A204.1 (cell line): ENCODE measurements around the gene CEP68.
"Not testable (repeated sequence)": the region's sequence is repeated elsewhere in the genome, so short reads cannot be mapped to it uniquely, and the experiment has no call there.

Experiments
- FAIRE-seq: peaks from 2 replicates; lab custom pipeline; 2012; peaks lifted over from hg19 to GRCh38; lab: Jason Lieb, UNC

Gene CEP68

DNA sequence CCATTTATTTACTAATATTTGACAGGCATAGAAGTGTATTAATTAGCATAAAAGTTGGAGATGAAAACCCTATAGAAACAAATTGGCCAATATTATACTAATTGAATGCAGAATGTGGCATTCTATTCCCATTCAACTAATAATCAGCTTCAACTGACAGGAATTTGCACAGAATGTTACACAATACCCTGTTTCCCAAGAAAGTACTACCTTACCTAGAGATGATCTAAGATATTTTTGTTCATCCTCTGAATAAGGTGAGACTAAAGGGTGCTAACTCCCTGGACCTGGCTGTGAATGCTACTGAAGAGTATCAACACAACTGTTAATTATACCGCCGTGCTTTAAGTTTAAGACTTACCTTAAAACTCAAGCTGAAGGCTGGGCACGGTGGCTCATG is 28.9 kb downstream of the CEP68 start:
- no peak for FAIRE-seq

DNA sequence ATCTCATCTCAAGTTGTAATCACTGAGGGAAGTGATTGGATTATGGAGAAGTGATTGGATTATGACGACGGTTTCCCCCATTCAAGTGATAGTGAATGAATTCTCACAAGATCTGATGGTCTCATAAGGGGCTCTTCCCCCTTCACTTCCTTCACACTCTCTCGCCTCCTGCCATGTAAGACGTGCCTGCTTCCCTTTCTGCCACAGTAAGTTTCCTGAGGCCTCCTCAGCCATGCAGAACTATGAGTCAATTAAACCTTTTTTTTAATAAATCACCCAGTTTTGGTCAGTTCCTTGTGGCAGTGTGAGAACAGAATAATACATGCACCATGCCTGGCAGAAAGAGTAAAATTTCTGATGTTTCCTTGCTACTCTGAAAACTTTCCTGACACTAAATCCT is 36.6 kb downstream of the CEP68 start:
- FAIRE-seq = no peak

DNA sequence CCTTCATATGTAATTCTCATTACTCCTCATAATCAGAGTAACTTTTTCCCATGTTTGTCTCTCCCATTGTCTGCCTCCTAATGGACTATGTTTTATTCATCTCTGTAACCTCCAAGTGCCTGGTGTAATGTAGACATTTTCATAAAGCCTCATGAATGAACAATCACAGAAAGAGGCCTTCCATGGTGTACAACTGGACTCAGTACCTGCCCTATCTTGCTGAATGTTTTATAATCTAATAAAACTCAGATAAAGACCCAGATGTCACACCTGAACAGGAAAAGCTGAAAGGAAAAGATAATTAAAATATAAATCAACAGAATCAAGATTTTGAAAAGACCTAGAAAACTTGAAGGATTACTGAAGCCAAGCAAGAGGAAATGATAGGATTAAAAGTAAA is 37.0 kb downstream of the CEP68 start:
- no peak for FAIRE-seq

DNA sequence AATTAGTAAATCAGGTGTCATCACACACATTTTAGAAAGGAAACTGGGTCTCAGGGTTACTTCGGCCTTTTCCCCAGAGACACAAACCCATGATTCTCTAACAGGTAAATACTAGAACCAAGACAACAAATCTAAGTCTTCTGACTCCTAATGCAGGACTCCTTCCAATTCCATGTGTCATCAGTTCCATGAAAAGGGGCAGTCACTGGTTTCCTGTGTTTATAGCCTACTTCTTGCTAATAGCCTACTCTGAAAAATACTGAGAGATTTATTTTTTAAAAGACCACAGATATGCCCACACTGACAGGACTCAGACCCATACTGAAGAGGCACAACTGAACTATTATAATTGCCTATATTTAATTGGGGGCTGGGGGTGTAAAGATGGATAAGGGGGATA is 40.7 kb downstream of the CEP68 start:
- no peak for FAIRE-seq

DNA sequence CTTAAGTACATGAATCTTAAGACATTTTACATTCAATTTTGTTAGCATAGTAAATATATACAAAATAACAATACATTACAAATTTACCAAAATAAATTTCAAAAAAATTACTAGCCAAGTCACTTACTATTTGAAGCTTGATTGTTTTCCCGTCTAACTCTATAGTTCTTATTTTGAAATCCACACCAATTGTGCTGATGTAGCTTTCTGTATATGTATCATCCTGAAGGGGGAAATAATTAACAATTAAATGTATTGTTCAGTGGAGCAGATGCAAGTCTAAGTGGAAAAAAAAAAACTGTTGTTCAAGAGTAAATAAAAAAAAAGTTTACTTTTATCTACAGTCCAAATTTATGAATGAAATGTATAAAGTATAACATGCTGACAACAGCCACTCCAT is 41.6 kb downstream of the CEP68 start:
- peak; percentile 63 for FAIRE-seq

DNA sequence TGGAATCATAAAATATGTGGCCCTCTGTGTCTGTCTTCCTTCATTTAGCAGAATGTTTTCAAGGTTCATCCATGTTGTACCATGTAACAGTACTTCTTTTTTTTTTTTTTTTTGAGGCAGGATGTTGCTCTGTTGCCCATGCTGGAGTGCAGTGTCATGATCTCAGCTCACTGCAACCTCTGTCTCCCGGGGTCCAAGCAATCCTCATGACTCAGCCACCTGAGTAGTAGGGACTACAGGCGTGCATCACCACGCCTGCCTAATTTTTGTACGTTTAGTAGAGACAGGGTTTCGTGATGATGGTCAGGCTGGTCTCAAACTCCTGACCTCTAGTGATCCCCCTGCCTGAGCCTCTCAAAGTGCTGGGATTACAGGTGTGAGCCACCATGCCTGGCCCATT is 42.5 kb downstream of the CEP68 start:
- no peak for FAIRE-seq

DNA sequence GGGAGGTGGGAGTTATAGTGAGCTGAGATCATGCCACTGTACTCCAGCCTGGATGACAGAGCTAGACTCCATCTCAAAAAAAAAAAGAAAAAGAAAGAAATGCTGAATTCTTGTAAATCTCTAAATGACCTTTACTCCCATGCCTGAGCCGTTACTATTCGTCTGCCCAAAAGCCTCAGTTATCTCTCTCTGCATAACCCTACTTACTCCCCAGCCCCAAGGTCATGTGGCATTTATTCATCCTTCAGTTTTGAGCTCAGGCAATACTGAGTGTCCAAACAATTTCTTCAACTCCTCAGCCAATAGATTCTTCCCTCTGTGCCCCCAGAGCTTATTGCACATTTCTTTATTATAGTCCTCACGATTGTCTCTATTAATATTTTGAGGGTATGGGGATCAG is 44.9 kb downstream of the CEP68 start:
- no peak for FAIRE-seq

DNA sequence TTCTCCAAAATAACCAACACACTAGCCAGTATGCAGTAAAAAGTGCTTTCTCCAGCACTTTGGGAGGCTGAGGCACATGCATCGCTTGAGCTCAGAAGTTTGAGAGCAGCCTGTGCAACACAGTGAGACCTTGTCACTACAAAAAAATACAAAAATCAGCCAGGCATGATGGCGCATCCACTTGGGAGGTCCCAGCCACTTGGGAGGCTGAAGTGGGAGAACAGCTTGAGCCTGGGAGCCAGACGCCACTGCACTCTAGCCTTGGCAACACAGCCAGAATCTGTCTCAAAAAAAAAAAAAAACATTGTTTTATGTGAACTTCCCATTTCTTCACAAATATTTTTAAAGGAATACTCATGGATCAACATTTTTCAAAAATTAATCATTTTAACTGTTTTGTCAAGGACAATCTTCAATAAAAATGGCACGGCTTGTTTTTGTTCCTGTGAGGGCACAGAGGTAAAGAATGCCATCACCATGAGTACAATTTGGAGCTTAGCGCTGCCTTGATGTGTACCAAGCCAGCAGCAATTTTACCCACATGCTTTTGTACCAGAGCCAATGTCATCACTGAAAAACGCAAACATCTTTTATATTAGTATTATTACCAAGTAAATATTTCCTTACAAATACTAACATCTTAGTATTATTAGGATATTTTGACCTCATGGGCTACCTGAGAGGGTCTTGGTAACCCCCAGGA is 46.9 kb downstream of the CEP68 start:
- no peak for FAIRE-seq

DNA sequence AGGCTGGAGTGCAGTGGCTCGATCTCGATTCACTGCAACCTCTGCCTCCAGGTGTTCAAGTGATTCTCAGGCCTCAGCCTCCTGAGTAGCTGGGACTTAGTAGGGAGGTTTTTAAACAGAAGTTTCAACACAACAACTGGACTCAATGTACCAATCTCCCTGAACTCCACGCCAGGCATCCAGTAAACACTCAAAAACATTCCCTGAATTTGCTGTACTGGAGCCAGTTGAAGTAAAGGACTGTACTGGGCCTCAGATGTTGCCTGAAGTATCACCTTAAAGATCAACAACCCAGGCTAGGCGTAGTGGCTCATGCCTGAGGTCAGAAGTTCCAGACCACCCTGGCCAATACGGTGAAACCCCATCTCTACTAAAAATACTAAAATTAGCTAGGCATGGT is 51.3 kb downstream of the CEP68 start:
- no peak for FAIRE-seq

DNA sequence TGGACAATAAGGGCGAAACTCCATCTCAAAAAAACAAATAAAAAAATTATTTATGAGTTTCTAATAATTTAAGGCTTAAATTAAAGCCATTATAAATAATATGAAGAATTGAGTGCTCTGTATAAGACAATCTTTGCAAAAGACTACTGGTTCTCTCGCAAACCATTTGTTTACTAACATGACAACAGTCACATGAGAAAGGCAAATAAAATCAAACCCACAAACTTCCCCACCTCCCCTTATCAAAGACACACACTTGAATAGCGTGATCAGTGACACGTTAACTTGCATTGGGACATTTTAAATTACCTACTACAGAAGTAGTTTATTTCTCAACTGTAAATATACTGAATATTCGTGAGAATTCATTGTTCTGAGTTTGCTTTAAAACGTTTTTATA is 52.6 kb downstream of the CEP68 start:
- no peak for FAIRE-seq

DNA sequence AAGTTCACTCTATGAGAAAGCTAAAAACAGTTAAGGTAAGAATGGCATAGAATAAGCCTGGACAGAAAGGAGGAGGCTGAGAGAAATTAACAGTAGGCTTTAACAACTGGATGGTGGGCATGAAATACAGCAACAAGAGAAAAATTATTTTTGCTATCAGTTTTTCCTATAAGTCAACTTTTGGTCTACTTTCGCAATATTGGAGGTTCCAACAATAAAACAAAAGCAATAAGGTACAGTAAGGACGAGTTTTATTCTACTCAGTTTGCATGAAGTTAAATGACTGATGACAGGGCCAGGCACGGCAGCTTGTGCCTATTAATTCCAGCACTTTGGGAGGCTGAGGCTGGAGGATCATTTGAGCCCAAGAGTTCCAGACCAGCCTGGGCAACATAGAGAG is 56.4 kb downstream of the CEP68 start:
- FAIRE-seq = no peak

DNA sequence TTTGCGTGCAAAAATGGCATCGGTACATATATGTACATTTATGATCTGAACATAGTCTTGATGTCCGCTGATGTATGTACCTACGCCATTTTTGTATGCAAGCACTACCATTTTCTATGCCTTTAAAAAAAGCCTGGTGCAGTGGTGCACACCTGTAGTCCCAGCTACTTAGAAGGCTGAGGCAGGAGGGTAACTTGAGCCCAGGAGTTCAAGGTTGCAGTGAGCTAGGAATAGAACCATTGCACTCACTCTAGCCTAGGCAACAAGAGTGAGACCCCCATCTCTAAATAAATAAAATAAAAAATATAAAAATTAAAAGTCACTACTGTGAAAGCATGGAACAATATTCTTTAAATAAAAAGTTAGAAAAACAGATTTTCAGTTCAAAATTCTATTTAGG is 57.0 kb downstream of the CEP68 start:
- no peak for FAIRE-seq

DNA sequence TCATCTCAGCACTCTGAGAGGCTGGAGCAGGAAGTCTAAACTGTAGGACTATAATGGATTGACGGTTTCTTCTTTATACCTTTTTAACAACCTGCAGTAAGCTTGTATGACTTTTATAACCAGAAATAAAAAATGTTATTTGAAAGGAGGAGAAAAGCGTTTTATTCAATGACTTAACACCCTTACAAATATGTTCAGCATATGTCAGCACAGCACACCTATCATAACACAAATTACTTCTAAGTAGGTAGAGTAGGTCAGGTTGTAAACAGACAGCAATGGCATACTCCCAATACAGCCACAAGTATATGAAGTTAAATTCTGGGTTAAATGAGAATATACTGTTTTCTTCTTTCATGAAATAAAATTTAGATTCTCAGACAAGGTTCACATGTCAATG is 57.6 kb downstream of the CEP68 start:
- no peak for FAIRE-seq

DNA sequence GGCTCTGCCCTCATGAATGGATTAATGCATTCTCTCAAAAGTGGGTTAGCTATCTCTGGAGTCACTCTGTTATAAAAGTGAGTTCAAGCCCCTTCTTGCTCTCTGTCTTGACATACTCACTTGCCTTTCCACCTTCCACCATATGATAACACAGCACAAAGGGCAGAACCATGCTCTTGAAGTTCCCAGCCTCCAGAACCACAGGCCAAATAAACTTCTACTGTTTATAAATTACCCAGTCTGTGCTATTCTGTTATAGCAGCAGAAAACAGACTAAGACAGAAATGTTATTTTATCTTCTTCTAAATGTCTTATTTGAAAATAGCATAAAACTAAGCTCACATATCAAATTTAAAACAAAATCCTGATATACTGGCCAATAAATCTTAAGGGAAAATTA is 58.7 kb downstream of the CEP68 start:
- FAIRE-seq = no peak

DNA sequence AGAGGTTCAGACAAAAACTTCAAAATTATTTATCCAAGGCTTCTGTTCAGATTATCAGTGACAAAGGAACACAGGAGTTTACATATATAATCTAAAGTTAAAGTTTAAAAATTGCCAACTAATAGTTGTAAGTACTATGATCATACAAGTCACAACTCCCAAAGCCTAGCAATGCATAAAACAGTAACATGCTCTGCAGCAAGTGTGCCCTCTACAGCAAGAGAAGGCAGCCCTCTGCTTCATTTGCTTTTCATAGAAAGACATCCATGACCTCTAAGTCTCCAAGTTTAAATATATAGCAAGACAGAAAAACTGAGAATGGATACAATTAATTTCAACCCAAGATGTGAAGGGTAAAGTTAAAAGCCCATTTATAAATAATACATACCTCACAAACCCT is 60.4 kb downstream of the CEP68 start:
- no peak for FAIRE-seq

DNA sequence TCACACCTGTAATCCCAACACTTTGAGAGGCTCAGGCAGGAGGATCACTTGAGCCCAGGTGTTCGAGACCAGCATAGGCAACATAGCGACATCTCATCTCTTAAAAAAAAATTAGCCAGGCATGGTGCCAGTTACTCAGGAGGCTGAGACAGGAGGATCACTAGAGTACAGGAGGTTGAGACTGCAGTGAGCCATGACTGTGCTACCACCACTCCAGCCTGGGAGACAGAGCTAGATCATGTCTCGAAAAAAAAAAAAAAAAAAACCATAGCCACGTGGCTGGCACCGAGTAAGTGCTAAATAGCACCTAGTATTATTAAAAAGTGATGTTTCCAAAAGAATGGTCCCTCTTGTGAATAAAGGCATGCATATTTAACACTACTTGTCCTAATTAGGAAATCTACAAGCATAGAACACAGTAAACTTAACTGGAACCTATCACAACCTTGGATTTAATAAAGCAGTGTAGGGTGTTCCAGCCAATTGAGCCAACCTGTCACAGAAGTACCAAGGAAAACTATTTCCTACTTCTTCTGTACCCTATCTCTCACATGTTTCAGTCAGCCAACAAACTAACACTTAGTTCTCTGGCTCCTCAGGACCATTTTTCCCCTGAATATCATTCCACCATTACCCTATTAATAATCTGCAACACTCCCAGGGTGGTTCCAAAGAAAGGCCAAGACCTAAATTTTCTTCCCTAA is 64.9 kb downstream of the CEP68 start:
- FAIRE-seq = no peak

DNA sequence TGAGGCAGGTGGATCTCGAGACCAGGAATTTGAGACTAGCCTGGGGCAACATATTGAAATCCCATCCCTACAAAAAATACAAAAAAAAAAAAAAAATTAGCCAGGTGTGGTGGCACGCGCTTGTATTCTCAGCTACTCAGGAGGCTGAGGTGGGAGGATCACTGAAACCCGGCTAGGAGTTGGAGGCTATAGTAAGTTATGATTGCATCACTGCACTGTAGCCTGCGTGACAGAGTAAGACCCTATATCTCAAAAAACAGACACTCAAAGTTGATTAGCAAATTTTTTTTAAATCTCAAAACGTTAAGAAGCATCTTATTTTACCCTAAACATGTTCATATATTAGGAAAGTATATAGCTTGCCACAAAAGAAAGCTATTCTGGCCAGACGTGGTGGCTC is 66.1 kb downstream of the CEP68 start:
- no peak for FAIRE-seq

DNA sequence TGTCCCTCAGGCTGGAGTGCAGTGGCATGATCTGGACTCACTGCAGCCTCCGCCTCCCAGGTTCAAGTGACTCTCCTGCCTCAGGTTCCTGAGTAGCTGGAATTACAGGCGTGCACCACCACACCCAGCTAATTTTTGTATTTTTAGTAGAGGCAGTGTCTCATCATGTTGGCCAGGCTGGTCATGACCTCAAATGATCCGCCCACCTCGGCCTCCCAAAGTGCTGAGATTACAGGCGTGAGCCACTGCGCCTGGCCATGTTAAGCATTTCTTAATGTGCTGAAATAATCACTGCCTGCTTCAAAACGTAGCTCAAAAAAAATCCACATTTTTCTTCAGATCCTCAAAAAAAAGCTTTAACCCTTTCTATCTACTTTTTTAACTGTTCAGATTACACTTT is 69.2 kb downstream of the CEP68 start:
- FAIRE-seq = not testable (repeated sequence)

DNA sequence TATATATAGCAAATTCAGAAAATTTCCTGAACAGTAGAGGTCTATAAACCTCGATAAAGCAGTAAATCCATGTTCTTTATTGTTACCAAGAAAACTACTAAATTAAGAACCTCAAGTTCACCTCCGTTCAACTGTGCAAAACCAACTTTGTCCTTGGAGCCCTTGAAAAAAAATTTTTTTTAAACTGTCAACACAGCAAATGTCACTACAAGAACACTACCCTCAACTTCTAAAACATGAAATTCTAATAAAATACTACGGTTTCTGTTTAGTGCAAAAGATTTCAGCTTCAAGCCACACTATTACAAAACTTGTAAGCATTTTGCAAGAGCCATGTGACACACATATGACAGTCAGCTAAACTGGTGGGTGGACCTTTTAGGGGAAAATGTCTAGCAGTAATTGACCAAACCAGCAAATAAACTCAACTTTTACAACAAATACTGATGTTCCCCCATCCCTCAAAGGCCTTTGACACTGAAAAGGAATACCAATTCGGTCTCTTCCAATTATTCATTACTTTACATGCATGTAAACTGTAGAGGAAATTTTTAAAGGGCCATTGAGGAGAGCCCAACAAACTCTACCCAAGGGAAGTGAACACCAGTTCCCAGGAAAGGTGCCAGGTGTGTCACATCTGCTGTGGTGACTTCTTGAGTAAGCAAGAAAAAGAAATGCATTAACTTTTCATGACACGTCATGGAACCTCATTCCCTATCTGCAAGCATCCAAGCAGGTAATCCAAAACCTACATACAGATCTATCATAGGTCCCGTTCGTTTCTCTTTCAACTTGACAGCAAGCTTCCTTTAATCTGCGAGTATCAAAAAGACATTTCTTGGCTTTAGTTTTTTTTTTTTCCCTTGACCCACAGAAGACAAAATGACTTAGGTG is 72.3 kb downstream of the CEP68 start:
- FAIRE-seq = no peak

DNA sequence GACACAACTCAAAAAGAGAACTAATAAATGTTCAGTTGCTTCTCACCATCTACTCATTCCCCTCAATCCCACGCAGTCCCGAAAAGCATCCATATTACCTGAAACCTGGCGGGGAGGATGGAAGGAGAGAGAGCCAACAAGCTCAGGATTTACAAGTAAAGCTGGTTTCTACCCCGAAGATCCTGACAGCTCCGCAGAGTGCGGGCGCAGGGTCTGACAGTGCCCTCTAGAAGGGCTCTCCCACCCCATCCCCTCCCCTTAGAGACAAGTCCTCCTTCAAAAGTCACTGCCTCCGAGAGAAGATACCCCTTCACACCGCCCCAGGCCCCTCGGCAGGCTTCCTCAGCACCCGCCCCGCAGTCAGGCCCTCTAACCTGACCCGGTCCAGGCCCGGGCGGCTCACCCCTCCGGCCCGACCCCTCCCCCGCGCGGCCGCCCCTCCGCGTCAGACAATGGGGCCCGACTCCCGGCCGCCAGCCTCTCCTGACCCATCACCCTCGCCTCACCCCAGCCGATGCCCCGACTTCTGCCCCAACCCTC is 73.1 kb downstream of the CEP68 start:
- no peak for FAIRE-seq

DNA sequence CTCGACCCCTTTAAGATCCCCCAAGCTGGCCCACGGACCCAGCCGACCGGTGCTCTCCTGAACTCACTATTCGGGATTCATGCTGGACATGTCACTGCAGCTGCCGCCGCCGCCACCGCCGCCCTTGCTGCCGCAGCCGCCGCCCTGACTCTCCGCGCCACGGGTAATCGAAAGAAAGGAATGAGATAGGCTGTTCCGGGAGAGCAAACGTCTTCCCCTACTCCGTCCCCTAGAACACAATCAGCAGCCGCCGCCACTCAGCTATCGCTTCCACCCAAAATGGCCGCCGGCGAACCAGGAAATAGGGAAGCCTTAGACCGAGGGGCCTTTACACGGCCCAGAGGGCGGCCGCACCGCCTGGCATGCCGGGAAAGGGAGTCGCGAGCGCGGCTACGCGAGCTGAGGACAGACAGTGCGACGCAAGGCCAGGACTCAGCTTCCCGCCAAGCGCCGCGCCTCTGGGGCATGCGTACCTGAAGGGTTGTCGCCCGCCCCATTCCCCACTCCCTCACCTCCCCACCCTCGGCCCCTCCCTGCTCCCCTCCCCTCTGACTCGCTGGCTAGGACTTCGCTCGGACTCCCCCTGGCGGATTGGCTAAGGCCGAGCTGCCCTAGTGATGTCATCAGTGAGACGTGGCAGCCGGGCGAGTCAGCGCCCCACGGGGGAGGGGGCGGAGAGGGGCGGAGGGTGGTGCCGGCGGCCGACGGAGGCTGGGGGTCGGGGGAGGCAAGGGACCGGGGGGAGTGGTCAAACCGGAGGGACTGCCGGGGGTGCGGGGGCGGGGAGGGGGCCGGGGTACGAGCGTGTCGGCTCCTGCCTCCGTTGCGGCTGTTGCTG is 73.8 kb downstream of the CEP68 start, which contains the start of gene RAB1A:
Gene RAB1A (minus strand): TSS at position 281 of the 838 bp plus-strand sequence. CDS start 191 bp downstream, at position 90.
- peak; percentile 46 for FAIRE-seq

DNA sequence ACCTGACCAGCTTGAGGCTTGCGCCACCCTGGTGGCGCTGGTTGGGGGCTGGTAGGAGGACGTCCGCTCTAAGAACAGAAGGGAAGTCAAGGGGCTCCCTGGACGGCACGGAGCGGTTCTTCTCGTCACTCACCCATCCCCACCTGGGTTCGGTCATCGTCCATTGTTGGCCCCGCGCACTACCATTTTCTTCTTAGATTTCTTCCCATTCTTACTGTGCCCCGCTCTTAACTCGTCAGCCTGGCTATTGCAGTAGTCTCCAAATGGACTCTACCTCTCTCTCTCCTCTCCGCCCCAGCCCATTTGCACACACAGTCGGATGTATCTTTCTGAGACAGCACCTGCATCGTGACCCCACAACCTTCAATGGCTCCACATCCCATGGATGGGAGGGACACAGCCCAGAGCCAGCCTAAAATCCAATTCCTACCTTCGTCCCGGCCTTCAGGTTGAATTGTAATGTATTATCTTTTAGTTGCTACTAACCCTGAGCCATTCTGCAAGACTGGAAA is 74.5 kb downstream of the CEP68 start:
- FAIRE-seq = no peak
